H1 (cell line): Measurements from ENCODE around the gene CALCOCO2. TPM values are rescaled to one million over a fixed set of nuclear protein-coding genes. Genes with fewer than 3 reads are reported as not detected.

ENCODE experiments used
- CTCF ChIA-PET: fragments of 300-600 bp; sonication (Branson Sonifier 250); formaldehyde crosslinking; loops from one replicate; lab custom pipeline; 2021; ENCODE audit not compliant: partially characterized antibody; lab: Charles Lee
- POLR2A ChIA-PET: fragments of 300-600 bp; sonication (Branson Sonifier 250); formaldehyde crosslinking; loops from one replicate; lab custom pipeline; 2021; ENCODE audit warnings: inconsistent platforms; ENCODE audit not compliant: partially characterized antibody; lab: Charles Lee
- DNase-seq, 2 experiments: peaks; one replicate each; pipeline versions ENCODE4 v3.0.0 to v3.0.0-alpha.2; 2010 to 2022; ENCODE audit warnings: low spot score in 2 of 2, low read depth in 1 of 2, mixed read lengths in 1 of 2
- FAIRE-seq: peaks from 2 replicates; lab custom pipeline; 2011; peaks lifted over from hg19 to GRCh38; lab: Jason Lieb, UNC
- H2AFZ ChIP-seq: 2 replicates; pipeline ENCODE4 v1.8.1; 2012; ENCODE audit warnings: low read length, inconsistent platforms
- H2AK5ac ChIP-seq: 2 replicates; pipeline ENCODE4 v1.6.1; 2013; ENCODE audit warnings: low read depth, low read length
- H2BK120ac ChIP-seq: replicated peaks from 2 replicates; pipeline ENCODE3; 2013; ENCODE audit warnings: low read depth, low read length, inconsistent platforms
- H2BK12ac ChIP-seq: 2 replicates; pipeline ENCODE4 v1.6.1; 2013; ENCODE audit warnings: low read depth, low read length
- H2BK15ac ChIP-seq: 2 replicates; pipeline ENCODE4 v1.6.1; 2013; ENCODE audit warnings: low read length
- H2BK20ac ChIP-seq: 2 replicates; pipeline ENCODE4 v1.6.1; 2013; ENCODE audit warnings: low read length
- H2BK5ac ChIP-seq: 2 replicates; pipeline ENCODE4 v1.6.1; 2013; ENCODE audit warnings: low read depth, low read length
- H3K14ac ChIP-seq: 2 replicates; pipeline ENCODE4 v1.6.1; 2013; ENCODE audit warnings: inconsistent platforms; ENCODE audit not compliant: insufficient read length
- H3K18ac ChIP-seq: 2 replicates; pipeline ENCODE4 v1.6.1; 2013; ENCODE audit warnings: low read length; ENCODE audit errors: extremely low read depth
- H3K23ac ChIP-seq: 2 replicates; pipeline ENCODE4 v1.6.1; 2013; ENCODE audit warnings: inconsistent platforms; ENCODE audit not compliant: insufficient read length
- H3K23me2 ChIP-seq: 2 replicates; pipeline ENCODE4 v1.6.1; 2013; ENCODE audit warnings: low read depth, low read length
- H3K27ac ChIP-seq: 2 replicates; pipeline ENCODE4 v1.6.1; 2011; ENCODE audit warnings: low read depth, low read length, inconsistent platforms
- H3K27me3 ChIP-seq, 4 experiments: replicated peaks in 1 of 4; 1 replicate in 1 of 4; 2 replicates in 3 of 4; pipeline versions ENCODE4 v1.6.1 to v1.8.1; 2011 to 2013; ENCODE audit warnings: low read length in 3 of 4, mild to moderate bottlenecking in 3 of 4, inconsistent platforms in 2 of 4, mixed read lengths in 2 of 4, moderate library complexity in 1 of 4; ENCODE audit not compliant: control insufficient read depth in 3 of 4, insufficient read depth in 3 of 4; ENCODE audit errors: extremely low read depth in 1 of 4
- H3K36me3 ChIP-seq, 4 experiments: 2 replicates each; pipeline versions ENCODE4 v1.6.1 to v1.8.1; 2011 to 2013; ENCODE audit warnings: mild to moderate bottlenecking in 4 of 4, low read length in 3 of 4, moderate library complexity in 2 of 4, control low read depth in 1 of 4, inconsistent platforms in 1 of 4; ENCODE audit not compliant: insufficient read depth in 4 of 4, control insufficient read depth in 2 of 4
- H3K4ac ChIP-seq: replicated peaks from 2 replicates; pipeline ENCODE3; 2013; ENCODE audit warnings: low read length, low read depth, mixed read lengths, inconsistent platforms; ENCODE audit not compliant: insufficient read length
- H3K4me1 ChIP-seq, 4 experiments: replicated peaks in 1 of 4; 1 replicate in 1 of 4; 2 replicates in 3 of 4; pipeline versions ENCODE4 v1.6.1 to v1.8.1; 2011 to 2013; ENCODE audit warnings: low read length in 3 of 4, inconsistent platforms in 2 of 4, mixed read lengths in 1 of 4; ENCODE audit not compliant: insufficient read depth in 4 of 4, control insufficient read depth in 3 of 4
- H3K4me2 ChIP-seq, 2 experiments: 2 replicates each; pipeline versions ENCODE4 v1.6.1 to v1.8.1; 2011 to 2013; ENCODE audit warnings: low read depth in 2 of 2, low read length in 2 of 2, control low read depth in 1 of 2, inconsistent platforms in 1 of 2, mild to moderate bottlenecking in 1 of 2; ENCODE audit not compliant: insufficient read depth in 1 of 2
- H3K4me3 ChIP-seq, 4 experiments: fragments of 200-600, 300-600 bp in 1 of 4; sonication (generic), shearing (Covaris generic), sonication (Bioruptor Twin) in 1 of 4; 2 replicates each; pipeline versions ENCODE4 v1.5.1 to v1.8.1; 2011 to 2016; ENCODE audit warnings: low read length in 4 of 4, low read depth in 3 of 4, control low read depth in 2 of 4, inconsistent platforms in 2 of 4, mild to moderate bottlenecking in 2 of 4, mixed read lengths in 1 of 4, moderate library complexity in 1 of 4; ENCODE audit not compliant: insufficient read depth in 2 of 4; ENCODE audit errors: extremely low read depth in 1 of 4
- H3K56ac ChIP-seq: replicated peaks from 2 replicates; pipeline ENCODE3; 2013; ENCODE audit warnings: low read depth, mild to moderate bottlenecking, mixed read lengths, low read length, inconsistent platforms; ENCODE audit not compliant: insufficient read length
- H3K79me1 ChIP-seq: 2 replicates; pipeline ENCODE4 v1.6.1; 2013; ENCODE audit warnings: low read depth, low read length, control low read depth
- H3K79me2 ChIP-seq, 2 experiments: 2 replicates each; pipeline versions ENCODE4 v1.6.1 to v1.8.1; 2012 to 2013; ENCODE audit warnings: low read length in 2 of 2, mild to moderate bottlenecking in 2 of 2, inconsistent platforms in 1 of 2; ENCODE audit not compliant: insufficient read depth in 2 of 2, control insufficient read depth in 1 of 2
- H3K9ac ChIP-seq, 4 experiments: replicated peaks in 1 of 4; 1 replicate in 1 of 4; 2 replicates in 3 of 4; pipeline versions ENCODE4 v1.6.1 to v1.8.1; 2011 to 2013; ENCODE audit warnings: low read depth in 3 of 4, low read length in 3 of 4, control low read depth in 2 of 4, mild to moderate bottlenecking in 2 of 4, moderate library complexity in 2 of 4, inconsistent platforms in 1 of 4; ENCODE audit errors: extremely low read depth in 1 of 4
- H3K9me3 ChIP-seq, 2 experiments: 2 replicates each; pipeline versions ENCODE4 v1.6.1 to v1.8.1; 2012 to 2013; ENCODE audit warnings: mild to moderate bottlenecking in 2 of 2, moderate library complexity in 2 of 2, control low read depth in 1 of 2, inconsistent platforms in 1 of 2, low read depth in 1 of 2, low read length in 1 of 2, mixed read lengths in 1 of 2; ENCODE audit not compliant: insufficient read depth in 2 of 2
- H4K20me1 ChIP-seq, 2 experiments: replicated peaks in 1 of 2; 2 replicates each; pipeline versions ENCODE3 to v1.8.1; 2011 to 2013; ENCODE audit warnings: inconsistent platforms in 2 of 2, low read length in 2 of 2, mild to moderate bottlenecking in 1 of 2; ENCODE audit not compliant: insufficient read depth in 2 of 2, control insufficient read depth in 1 of 2
- H4K5ac ChIP-seq: 2 replicates; pipeline ENCODE4 v1.6.1; 2013; ENCODE audit warnings: low read length, low read depth, mixed read lengths, inconsistent platforms; ENCODE audit not compliant: insufficient read length
- H4K8ac ChIP-seq: 2 replicates; pipeline ENCODE4 v1.8.0; 2013; ENCODE audit warnings: mild to moderate bottlenecking, moderate library complexity, low read length, inconsistent platforms; ENCODE audit not compliant: insufficient read depth; ENCODE audit errors: extremely low read depth
- H4K91ac ChIP-seq: replicated peaks from 2 replicates; pipeline ENCODE3; 2013; ENCODE audit warnings: low read length, mixed read lengths, inconsistent platforms; ENCODE audit not compliant: insufficient read length
- ASH2L ChIP-seq: fragments of 200-600, 300-600 bp; sonication (generic); IDR thresholded peaks from one replicate; pipeline ENCODE4 v1.7.1; 2017; ENCODE audit warnings: low read length
- CBX8 ChIP-seq: fragments of 300-800, 300-1000 bp; sonication (generic); IDR thresholded peaks from 2 replicates; pipeline ENCODE4 v1.7.1; 2016; ENCODE audit warnings: low read depth, low read length, borderline replicate concordance
- CREB1 ChIP-seq: IDR thresholded peaks from 2 replicates; pipeline ENCODE4 v1.6.1; 2012; ENCODE audit warnings: inconsistent platforms
- EP300 ChIP-seq, 2 experiments: IDR thresholded peaks; 1 replicate in 1 of 2; 2 replicates in 1 of 2; pipeline ENCODE4 v1.6.1; 2011 to 2012; ENCODE audit warnings: low read depth in 2 of 2, low read length in 2 of 2, mild to moderate bottlenecking in 2 of 2, borderline replicate concordance in 1 of 2, inconsistent platforms in 1 of 2, moderate library complexity in 1 of 2
- GABPA ChIP-seq: IDR thresholded peaks from 2 replicates; pipeline ENCODE4 v1.6.1; 2011; ENCODE audit warnings: mild to moderate bottlenecking, low read length, moderate library complexity, borderline replicate concordance; ENCODE audit not compliant: insufficient read depth
- HDAC6 ChIP-seq: IDR thresholded peaks from one replicate; pipeline ENCODE4 v1.7.1; 2012; ENCODE audit warnings: low read depth, mild to moderate bottlenecking, inconsistent platforms, low read length, moderate library complexity
- JUN ChIP-seq: IDR thresholded peaks from 2 replicates; pipeline ENCODE4 v1.6.1; 2011; ENCODE audit warnings: low read depth, mild to moderate bottlenecking, improper control_type of control experiment, low read length
- KDM5A ChIP-seq: fragments of 200-600 bp; IDR thresholded peaks from 2 replicates; pipeline ENCODE4 v1.7.1; 2012; ENCODE audit warnings: mild to moderate bottlenecking, low read length, inconsistent platforms, mixed read lengths
- POU5F1 ChIP-seq: IDR thresholded peaks from 2 replicates; pipeline ENCODE4 v1.6.1; 2011; ENCODE audit warnings: low read depth, mild to moderate bottlenecking, low read length, moderate library complexity
- SRF ChIP-seq: IDR thresholded peaks from 2 replicates; pipeline ENCODE4 v1.6.1; 2011; ENCODE audit warnings: mild to moderate bottlenecking, low read depth, low read length, moderate library complexity
- WGBS, 2 experiments: shearing (Covaris generic) in 1 of 2; methylation state at CpG; one replicate each; pipeline versions ENCODE4 v1.1.6 to v1.1.7; 2013 to 2015; ENCODE audit warnings: low lambda C conversion rate in 2 of 2, mixed read lengths in 2 of 2, inconsistent platforms in 1 of 2, low coverage in 1 of 2, missing lambda C conversion rate in 1 of 2; ENCODE audit not compliant: insufficient replicate concordance in 2 of 2, insufficient coverage in 1 of 2, insufficient read length in 1 of 2; ENCODE audit errors: extremely low coverage in 1 of 2, missing lambda C conversion rate in 1 of 2; 5-methylcytosine and 5-hydroxymethylcytosine counted together
- polyA plus RNA-seq, 7 experiments: library from polyadenylated mRNA; depleted of rRNA in 3 of 7; stranded (reverse) in 5 of 7; unstranded in 2 of 7; fragments of >200 nt in 5 of 7; fragments of 200-250 nt in 2 of 7; gene quantifications; 1 replicate in 5 of 7; 2 replicates in 1 of 7; 4 replicates in 1 of 7; pipeline versions ENCODE4 v1.2.1 to v1.2.3, GENCODE V29; 2011 to 2013; ENCODE audit warnings: missing spikeins in 2 of 7, mixed read lengths in 2 of 7
- total RNA-seq: library from RNA; stranded (reverse); fragmentation: NEBNext Ultra II Directional; extraction: Animal tissue kit (Norgen Biotek cat#: 25700); gene quantifications from 2 replicates; pipeline ENCODE4 v1.2.1, GENCODE V29; 2021
- TF ChIP-seq, protein P1 (sequence below): IDR thresholded peaks from 2 replicates; pipeline ENCODE4 v1.6.1; 2011; ENCODE audit warnings: low read length, improper control_type of control experiment

The CALCOCO2 gene
- total and polyA plus RNA-seq, 2 of the 8 experiments (the other 6 are each of a cell fraction or from before 2014, with no cell fraction given) = 12.1 to 31.8 TPM

DNA sequence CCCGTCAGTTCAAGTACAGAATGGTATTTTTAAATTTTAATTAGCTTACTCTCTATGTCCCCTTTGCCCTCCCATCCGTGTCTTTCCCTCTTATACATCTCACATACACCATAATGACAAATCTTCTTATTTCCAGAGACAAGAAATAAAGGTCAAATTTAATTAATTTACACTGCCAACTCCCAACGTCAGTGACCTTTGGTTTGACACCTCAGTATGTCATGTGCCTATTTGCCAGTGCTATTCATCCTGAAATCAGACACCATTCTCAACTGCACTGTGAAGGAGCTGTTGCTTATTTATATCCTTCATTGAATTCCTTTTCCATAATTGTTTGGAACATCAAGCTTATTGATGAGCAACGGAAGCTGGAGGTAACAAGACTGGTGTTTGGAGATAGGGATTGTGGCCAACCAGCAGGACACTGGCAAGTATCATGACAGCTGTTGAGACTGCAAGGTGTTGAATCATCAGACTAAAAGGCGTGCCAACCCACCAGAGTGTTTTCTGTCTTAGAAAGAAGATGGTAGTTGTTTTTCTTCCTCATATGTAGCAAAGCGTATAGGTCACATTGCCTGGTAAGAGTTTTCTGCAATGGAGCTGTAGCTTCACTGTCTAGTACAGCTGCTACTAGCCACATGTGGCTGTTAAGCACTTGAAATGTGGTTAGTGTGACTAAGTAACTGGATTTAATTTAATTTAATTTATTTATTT lies 12.5 kb downstream of the CALCOCO2 start:
- H3K79me2 ChIP-seq = no peaks in the 10 kb centered on the region
- FAIRE-seq = no peak
- H3K23ac ChIP-seq = no peak overlapping the region
- no peak overlapping the region for H4K8ac ChIP-seq
- H3K79me1 ChIP-seq = no peaks in the 10 kb centered on the region
- no peak overlapping the region for H3K18ac ChIP-seq
- no peaks in the 10 kb centered on the region for H3K23me2 ChIP-seq
- H3K4me1 ChIP-seq = no peaks in the 10 kb centered on the region
- H4K91ac ChIP-seq = no peak overlapping the region
- no peak overlapping the region for H2BK5ac ChIP-seq
- no peak overlapping the region for H2AFZ ChIP-seq
- H3K56ac ChIP-seq = no peak overlapping the region
- no peaks in the 10 kb centered on the region for H3K27me3 ChIP-seq
- no peak overlapping the region for H3K4me2 ChIP-seq
- WGBS, 2 experiments = 85% methylated on average over 6 of the region's 6 CpGs; no CpG with 5 or more reads in 1 of the 2 experiments
- no peak for DNase-seq
- no peak overlapping the region for H2BK15ac ChIP-seq
- no peak overlapping the region for H3K4ac ChIP-seq
- no peak overlapping the region for H4K5ac ChIP-seq
- no peak overlapping the region for H2BK20ac ChIP-seq
- no peak overlapping the region for H3K4me3 ChIP-seq
- H3K27ac ChIP-seq = no peak overlapping the region
- H4K20me1 ChIP-seq = no peaks in the 10 kb centered on the region
- H3K14ac ChIP-seq = no peak overlapping the region
- H3K9me3 ChIP-seq = no peaks in the 10 kb centered on the region
- ChIA-PET POLR2A (interaction anchor here (0.6 kb wide), 1 partner anchor 872 kb away, joined by 3 read pairs; no protein-coding TSS in a partner anchor), CTCF (interaction anchor here (63.3 to 88.5 kb wide), 2 partner anchors 11 to 21 kb away, joined by 2590 read pairs; partner anchors contain the start of genes ATP5MC1, CALCOCO2 and TTLL6)
- no peak overlapping the region for H3K9ac ChIP-seq
- H3K36me3 ChIP-seq = peaks cover 0 to 3% (median 0%) of the 10 kb centered on the region in 4 experiments; a peak in 3 of 8 replicates
- no peak overlapping the region for H2BK12ac ChIP-seq
- H2BK120ac ChIP-seq = no peak overlapping the region
- no peak overlapping the region for H2AK5ac ChIP-seq
- TF ChIP-seq HDAC6 = no peak
- no peak for TF ChIP-seq POU5F1
- TF ChIP-seq KDM5A = no peak
- TF ChIP-seq JUN = no peak
- no peak for TF ChIP-seq CREB1
- TF ChIP-seq, protein P1, sequence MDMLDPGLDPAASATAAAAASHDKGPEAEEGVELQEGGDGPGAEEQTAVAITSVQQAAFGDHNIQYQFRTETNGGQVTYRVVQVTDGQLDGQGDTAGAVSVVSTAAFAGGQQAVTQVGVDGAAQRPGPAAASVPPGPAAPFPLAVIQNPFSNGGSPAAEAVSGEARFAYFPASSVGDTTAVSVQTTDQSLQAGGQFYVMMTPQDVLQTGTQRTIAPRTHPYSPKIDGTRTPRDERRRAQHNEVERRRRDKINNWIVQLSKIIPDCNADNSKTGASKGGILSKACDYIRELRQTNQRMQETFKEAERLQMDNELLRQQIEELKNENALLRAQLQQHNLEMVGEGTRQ = no peak
- no peak for TF ChIP-seq SRF
- TF ChIP-seq GABPA = no peak
- TF ChIP-seq EP300 (IDR thresholded peaks at IDR 0.05; ENCODE audit: borderline replicate concordance in 1 of 2, low read depth in 2 of 2, low read length in 2 of 2) = no peak
- no peak for TF ChIP-seq ASH2L
- TF ChIP-seq CBX8 = no peak
